Measurements from ENCODE around the gene SCGN. TPM values are rescaled to one million over a fixed set of nuclear protein-coding genes. Genes with fewer than 3 reads are reported as not detected.

The SCGN gene
- total and polyA plus RNA-seq, 2 of the 13 experiments (the other 11 are each of a cell fraction or from before 2014, with no cell fraction given) = 2.9 to 29.0 TPM

DNA sequence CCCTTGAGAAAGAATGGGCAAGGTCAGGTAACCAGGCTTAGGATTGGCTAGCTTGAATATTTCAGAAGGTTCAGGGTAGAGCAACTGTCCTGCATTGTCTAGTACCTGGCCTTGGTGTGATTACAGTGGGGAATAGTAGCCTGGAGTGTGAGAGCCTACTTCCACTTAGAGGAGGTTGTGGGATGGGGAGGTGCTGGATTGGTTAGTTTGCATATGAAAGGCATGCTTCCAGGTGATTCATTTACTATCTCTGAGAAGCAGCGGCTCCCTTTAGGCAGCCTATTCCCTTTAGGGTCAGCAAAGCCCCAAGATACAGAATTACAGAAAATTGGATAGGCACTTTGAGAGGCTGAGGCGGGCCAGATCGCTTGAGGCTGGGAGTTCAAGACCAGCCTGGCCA, 25.0 kb upstream of the SCGN start:
- no peak overlapping the region for H2AFZ ChIP-seq (ENCODE audit: low read length)
- in situ Hi-C loops (cut with HindIII; ENCODE audit: extremely low pct_ligation_motif_present, low pct_unique_long_range_greater_than_20kb) = no loop called here
- no peaks in the 10 kb centered on the region for H3K79me2 ChIP-seq (ENCODE audit: insufficient read depth, low read length)
- no peak overlapping the region for H3K9ac ChIP-seq (ENCODE audit: insufficient read depth, low read depth, low read length)
- no peak overlapping the region for H3K4me3 ChIP-seq (replicated peaks in 1 of 3; ENCODE audit: insufficient read depth in 1 of 3, low read depth in 2 of 3, low read length in 3 of 3)
- intact Hi-C loops (cut with micrococcal nuclease; ENCODE audit: unreplicated experiment) = no loop called here
- ChIA-PET CTCF (ENCODE audit: low intra/inter-chr PET ratio, low total read pairs) (no interaction called here), POLR2A (no interaction called here)
- no peak overlapping the region for H3K27ac ChIP-seq (ENCODE audit: extremely low read length, insufficient read depth, low read length)
- WGBS (ENCODE audit: low lambda C conversion rate) = 73% methylated on average over 3 of the region's 3 CpGs
- H3K4me1 ChIP-seq (ENCODE audit: insufficient read depth, low read length) = peaks cover 60% of the 10 kb centered on the region
- BruUV-seq (replicated peaks) = no TSS peak
- no peaks in the 10 kb centered on the region for H3K9me3 ChIP-seq (ENCODE audit: low read length)
- no peaks in the 10 kb centered on the region for H3K36me3 ChIP-seq (replicated peaks in 1 of 2; ENCODE audit: control insufficient read depth in 1 of 2, insufficient read depth in 2 of 2, low read length in 2 of 2)
- FAIRE-seq (no peak), DNase-seq (ENCODE audit: low spot score) (no peak), ATAC-seq (no peak)
- no peaks in the 10 kb centered on the region for H4K20me1 ChIP-seq (ENCODE audit: insufficient read depth, low read length)
- H3K4me2 ChIP-seq (ENCODE audit: low read depth, low read length) = no peak overlapping the region
- H3K27me3 ChIP-seq (ENCODE audit: control insufficient read depth in 1 of 2, insufficient read depth in 2 of 2, low read length in 2 of 2) = no peaks in the 10 kb centered on the region
- TF ChIP-seq, protein P1, sequence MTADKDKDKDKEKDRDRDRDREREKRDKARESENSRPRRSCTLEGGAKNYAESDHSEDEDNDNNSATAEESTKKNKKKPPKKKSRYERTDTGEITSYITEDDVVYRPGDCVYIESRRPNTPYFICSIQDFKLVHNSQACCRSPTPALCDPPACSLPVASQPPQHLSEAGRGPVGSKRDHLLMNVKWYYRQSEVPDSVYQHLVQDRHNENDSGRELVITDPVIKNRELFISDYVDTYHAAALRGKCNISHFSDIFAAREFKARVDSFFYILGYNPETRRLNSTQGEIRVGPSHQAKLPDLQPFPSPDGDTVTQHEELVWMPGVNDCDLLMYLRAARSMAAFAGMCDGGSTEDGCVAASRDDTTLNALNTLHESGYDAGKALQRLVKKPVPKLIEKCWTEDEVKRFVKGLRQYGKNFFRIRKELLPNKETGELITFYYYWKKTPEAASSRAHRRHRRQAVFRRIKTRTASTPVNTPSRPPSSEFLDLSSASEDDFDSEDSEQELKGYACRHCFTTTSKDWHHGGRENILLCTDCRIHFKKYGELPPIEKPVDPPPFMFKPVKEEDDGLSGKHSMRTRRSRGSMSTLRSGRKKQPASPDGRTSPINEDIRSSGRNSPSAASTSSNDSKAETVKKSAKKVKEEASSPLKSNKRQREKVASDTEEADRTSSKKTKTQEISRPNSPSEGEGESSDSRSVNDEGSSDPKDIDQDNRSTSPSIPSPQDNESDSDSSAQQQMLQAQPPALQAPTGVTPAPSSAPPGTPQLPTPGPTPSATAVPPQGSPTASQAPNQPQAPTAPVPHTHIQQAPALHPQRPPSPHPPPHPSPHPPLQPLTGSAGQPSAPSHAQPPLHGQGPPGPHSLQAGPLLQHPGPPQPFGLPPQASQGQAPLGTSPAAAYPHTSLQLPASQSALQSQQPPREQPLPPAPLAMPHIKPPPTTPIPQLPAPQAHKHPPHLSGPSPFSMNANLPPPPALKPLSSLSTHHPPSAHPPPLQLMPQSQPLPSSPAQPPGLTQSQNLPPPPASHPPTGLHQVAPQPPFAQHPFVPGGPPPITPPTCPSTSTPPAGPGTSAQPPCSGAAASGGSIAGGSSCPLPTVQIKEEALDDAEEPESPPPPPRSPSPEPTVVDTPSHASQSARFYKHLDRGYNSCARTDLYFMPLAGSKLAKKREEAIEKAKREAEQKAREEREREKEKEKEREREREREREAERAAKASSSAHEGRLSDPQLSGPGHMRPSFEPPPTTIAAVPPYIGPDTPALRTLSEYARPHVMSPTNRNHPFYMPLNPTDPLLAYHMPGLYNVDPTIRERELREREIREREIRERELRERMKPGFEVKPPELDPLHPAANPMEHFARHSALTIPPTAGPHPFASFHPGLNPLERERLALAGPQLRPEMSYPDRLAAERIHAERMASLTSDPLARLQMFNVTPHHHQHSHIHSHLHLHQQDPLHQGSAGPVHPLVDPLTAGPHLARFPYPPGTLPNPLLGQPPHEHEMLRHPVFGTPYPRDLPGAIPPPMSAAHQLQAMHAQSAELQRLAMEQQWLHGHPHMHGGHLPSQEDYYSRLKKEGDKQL (CRISPR knock-in tag; IDR thresholded peaks at IDR 0.05; ENCODE audit: low read depth) = no peak
- TF ChIP-seq ZFP90 (CRISPR knock-in tag; IDR thresholded peaks at IDR 0.05; ENCODE audit: borderline replicate concordance) (no peak), TCF12 (IDR thresholded peaks at IDR 0.05) (no peak), TCF12 (CRISPR knock-in tag; IDR thresholded peaks at IDR 0.05) (no peak), KLF16 (CRISPR knock-in tag; IDR thresholded peaks at IDR 0.05) (no peak), ZNF619 (CRISPR knock-in tag; IDR thresholded peaks at IDR 0.05) (no peak), NFYB (CRISPR knock-in tag; IDR thresholded peaks at IDR 0.05) (no peak), NRL (CRISPR knock-in tag; IDR thresholded peaks at IDR 0.05; ENCODE audit: borderline replicate concordance) (no peak), MXD4 (CRISPR knock-in tag; IDR thresholded peaks at IDR 0.05) (no peak), KLF13 (CRISPR knock-in tag; IDR thresholded peaks at IDR 0.05) (no peak), TRIM24 (CRISPR knock-in tag; IDR thresholded peaks at IDR 0.05) (no peak), NFATC3 (CRISPR knock-in tag; IDR thresholded peaks at IDR 0.05) (no peak), ZBTB3 (CRISPR knock-in tag; IDR thresholded peaks at IDR 0.05; ENCODE audit: borderline replicate concordance, low read depth) (no peak), RBM22 (optimal IDR thresholded peaks at IDR 0.05; ENCODE audit: low read length) (no peak)
- TF ChIP-seq, protein P2, sequence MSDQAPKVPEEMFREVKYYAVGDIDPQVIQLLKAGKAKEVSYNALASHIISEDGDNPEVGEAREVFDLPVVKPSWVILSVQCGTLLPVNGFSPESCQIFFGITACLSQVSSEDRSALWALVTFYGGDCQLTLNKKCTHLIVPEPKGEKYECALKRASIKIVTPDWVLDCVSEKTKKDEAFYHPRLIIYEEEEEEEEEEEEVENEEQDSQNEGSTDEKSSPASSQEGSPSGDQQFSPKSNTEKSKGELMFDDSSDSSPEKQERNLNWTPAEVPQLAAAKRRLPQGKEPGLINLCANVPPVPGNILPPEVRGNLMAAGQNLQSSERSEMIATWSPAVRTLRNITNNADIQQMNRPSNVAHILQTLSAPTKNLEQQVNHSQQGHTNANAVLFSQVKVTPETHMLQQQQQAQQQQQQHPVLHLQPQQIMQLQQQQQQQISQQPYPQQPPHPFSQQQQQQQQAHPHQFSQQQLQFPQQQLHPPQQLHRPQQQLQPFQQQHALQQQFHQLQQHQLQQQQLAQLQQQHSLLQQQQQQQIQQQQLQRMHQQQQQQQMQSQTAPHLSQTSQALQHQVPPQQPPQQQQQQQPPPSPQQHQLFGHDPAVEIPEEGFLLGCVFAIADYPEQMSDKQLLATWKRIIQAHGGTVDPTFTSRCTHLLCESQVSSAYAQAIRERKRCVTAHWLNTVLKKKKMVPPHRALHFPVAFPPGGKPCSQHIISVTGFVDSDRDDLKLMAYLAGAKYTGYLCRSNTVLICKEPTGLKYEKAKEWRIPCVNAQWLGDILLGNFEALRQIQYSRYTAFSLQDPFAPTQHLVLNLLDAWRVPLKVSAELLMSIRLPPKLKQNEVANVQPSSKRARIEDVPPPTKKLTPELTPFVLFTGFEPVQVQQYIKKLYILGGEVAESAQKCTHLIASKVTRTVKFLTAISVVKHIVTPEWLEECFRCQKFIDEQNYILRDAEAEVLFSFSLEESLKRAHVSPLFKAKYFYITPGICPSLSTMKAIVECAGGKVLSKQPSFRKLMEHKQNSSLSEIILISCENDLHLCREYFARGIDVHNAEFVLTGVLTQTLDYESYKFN (CRISPR knock-in tag; conservative IDR thresholded peaks at IDR 0.05) = no peak
